ENCODE results near the gene SCN9A. TPM values are rescaled to one million over a fixed set of nuclear protein-coding genes. Genes with fewer than 3 reads are reported as not detected.

The SCN9A gene
- total and polyA plus RNA-seq, 10 of the 15 experiments (the other 5 are each of a cell fraction or from before 2014, with no cell fraction given): 0.04 to 0.08 (median 0.08) TPM; not detected in 7

DNA sequence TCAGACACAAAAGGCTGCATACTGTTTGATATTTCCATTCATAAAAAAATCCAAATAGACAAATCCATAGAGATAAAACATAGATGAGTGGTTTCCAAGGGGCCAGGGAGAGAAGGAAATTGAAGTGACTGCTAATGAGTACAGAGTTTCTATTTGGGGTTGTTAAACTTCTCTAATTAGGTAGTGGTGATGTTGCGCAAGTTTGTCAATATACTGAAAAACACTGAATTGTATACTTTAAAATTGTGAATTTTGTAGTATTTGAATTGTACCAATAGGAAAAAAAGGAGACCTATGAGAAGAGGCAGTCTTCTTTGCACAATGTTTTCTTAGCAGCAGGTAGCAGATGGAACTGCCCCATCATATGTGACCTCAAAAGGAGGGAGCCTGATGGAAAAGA is 71.1 kb downstream of the SCN9A start:
- ChIA-PET CTCF (no interaction called here), RAD21 (ENCODE audit: unreplicated experiment) (no interaction called here), SMC1A (ENCODE audit: uncharacterized antibody, unreplicated experiment) (interaction anchor here (0.7 kb wide), 1 partner anchor 18 kb away, joined by 4 read pairs; no protein-coding TSS in a partner anchor), POLR2A (no interaction called here)
- no peak overlapping the region for H3K4me3 ChIP-seq
- DNase-seq (ENCODE audit: low read depth, low spot score) (no peak), ATAC-seq (no peak), FAIRE-seq (no peak)
- H2AFZ ChIP-seq (ENCODE audit: control insufficient read depth, low read depth, low read length): no peak overlapping the region
- H4K20me1 ChIP-seq (ENCODE audit: control insufficient read depth, insufficient read depth): no peaks in the 10 kb centered on the region
- no peaks in the 10 kb centered on the region for H3K4me1 ChIP-seq (ENCODE audit: control insufficient read depth, insufficient read depth, low read length)
- no peak overlapping the region for H3K4me2 ChIP-seq (ENCODE audit: control insufficient read depth, insufficient read depth)
- no peaks in the 10 kb centered on the region for H3K79me2 ChIP-seq (ENCODE audit: control insufficient read depth, insufficient read depth, low read length)
- intact Hi-C loops (cut with micrococcal nuclease; ENCODE audit: unreplicated experiment): no loop called here
- WGBS (ENCODE audit: insufficient coverage, insufficient replicate concordance, low lambda C conversion rate, missing lambda C conversion rate): 63% methylated on average over 1 of the region's 1 CpG
- no peaks in the 10 kb centered on the region for H3K36me3 ChIP-seq (ENCODE audit: control insufficient read depth in 2 of 2, insufficient read depth in 2 of 2, low read length in 1 of 2)
- no TSS peak for BruUV-seq (replicated peaks)
- in situ Hi-C loops (cut with MboI): no loop called here
- no peak overlapping the region for H3K27ac ChIP-seq (ENCODE audit: control insufficient read depth, insufficient read depth)
- H3K27me3 ChIP-seq (replicated peaks in 1 of 2; ENCODE audit: control insufficient read depth in 2 of 2, insufficient read depth in 2 of 2, low read length in 1 of 2): no peaks in the 10 kb centered on the region
- no peak overlapping the region for H3K9ac ChIP-seq (ENCODE audit: control insufficient read depth, insufficient read depth, low read length)
- H3K9me3 ChIP-seq (replicated peaks; ENCODE audit: control insufficient read depth, insufficient read depth, low read length): no peaks in the 10 kb centered on the region
- TF ChIP-seq SIN3A (IDR thresholded peaks at IDR 0.05; ENCODE audit: low read depth, low read length): no peak
- no peak for TF ChIP-seq USF2 (IDR thresholded peaks at IDR 0.05; ENCODE audit: borderline replicate concordance, low read depth, low read length)
- TF ChIP-seq TCF12 (IDR thresholded peaks at IDR 0.05; ENCODE audit: low read depth, low read length): no peak
- TF ChIP-seq SREBF2 (IDR thresholded peaks at IDR 0.05; ENCODE audit: low read length): no peak
- no peak for TF ChIP-seq CHD1 (IDR thresholded peaks at IDR 0.05; ENCODE audit: low read depth, low read length)
- no peak for TF ChIP-seq ZBTB40 (IDR thresholded peaks at IDR 0.05; ENCODE audit: borderline replicate concordance)
- no peak for TF ChIP-seq SMARCA5 (IDR thresholded peaks at IDR 0.05)
- TF ChIP-seq IKZF2 (IDR thresholded peaks at IDR 0.05): no peak
- no peak for TF ChIP-seq BCLAF1 (IDR thresholded peaks at IDR 0.05)
- TF ChIP-seq STAT1 (conservative IDR thresholded peaks at IDR 0.05): no peak
- TF ChIP-seq, protein P1, sequence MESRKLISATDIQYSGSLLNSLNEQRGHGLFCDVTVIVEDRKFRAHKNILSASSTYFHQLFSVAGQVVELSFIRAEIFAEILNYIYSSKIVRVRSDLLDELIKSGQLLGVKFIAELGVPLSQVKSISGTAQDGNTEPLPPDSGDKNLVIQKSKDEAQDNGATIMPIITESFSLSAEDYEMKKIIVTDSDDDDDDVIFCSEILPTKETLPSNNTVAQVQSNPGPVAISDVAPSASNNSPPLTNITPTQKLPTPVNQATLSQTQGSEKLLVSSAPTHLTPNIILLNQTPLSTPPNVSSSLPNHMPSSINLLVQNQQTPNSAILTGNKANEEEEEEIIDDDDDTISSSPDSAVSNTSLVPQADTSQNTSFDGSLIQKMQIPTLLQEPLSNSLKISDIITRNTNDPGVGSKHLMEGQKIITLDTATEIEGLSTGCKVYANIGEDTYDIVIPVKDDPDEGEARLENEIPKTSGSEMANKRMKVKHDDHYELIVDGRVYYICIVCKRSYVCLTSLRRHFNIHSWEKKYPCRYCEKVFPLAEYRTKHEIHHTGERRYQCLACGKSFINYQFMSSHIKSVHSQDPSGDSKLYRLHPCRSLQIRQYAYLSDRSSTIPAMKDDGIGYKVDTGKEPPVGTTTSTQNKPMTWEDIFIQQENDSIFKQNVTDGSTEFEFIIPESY (IDR thresholded peaks at IDR 0.05): no peak
- TF ChIP-seq, protein P2, sequence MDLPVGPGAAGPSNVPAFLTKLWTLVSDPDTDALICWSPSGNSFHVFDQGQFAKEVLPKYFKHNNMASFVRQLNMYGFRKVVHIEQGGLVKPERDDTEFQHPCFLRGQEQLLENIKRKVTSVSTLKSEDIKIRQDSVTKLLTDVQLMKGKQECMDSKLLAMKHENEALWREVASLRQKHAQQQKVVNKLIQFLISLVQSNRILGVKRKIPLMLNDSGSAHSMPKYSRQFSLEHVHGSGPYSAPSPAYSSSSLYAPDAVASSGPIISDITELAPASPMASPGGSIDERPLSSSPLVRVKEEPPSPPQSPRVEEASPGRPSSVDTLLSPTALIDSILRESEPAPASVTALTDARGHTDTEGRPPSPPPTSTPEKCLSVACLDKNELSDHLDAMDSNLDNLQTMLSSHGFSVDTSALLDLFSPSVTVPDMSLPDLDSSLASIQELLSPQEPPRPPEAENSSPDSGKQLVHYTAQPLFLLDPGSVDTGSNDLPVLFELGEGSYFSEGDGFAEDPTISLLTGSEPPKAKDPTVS (IDR thresholded peaks at IDR 0.05; ENCODE audit: low read depth, low read length): no peak
- TF ChIP-seq NFIC (IDR thresholded peaks at IDR 0.05; ENCODE audit: low read depth, low read length): no peak
- TF ChIP-seq SUZ12 (IDR thresholded peaks at IDR 0.05; ENCODE audit: unreplicated experiment): no peak

All from GM12878 (cell line).